K562 (cell line): Measurements from ENCODE around the gene B3GALT4. TPM values are rescaled to one million over a fixed set of nuclear protein-coding genes. Genes with fewer than 3 reads are reported as not detected.

Source experiments
- ATAC-seq: fragments of 200-7000 bp; cut with Tn5 transposase; 3 replicates; pipeline ENCODE4 v1.9.1; 2020; ENCODE audit warnings: moderate library complexity
- BruUV-seq: library from RNA; stranded (reverse); fragments of 400-500 nt; replicated peaks from 2 replicates; lab custom pipeline; 2021; lab: Mats Ljungman, UMichigan
- CTCF ChIA-PET: fragments of 300-600 bp; formaldehyde crosslinking; extraction: SDS; loops from one replicate; lab custom pipeline; 2021; ENCODE audit warnings: low intra/inter-chr PET ratio; lab: Yijun Ruan, JAX
- POLR2A ChIA-PET: fragments of 300-600, 350-650 bp; sonication (Branson Sonifier 250); formaldehyde crosslinking; extraction: SDS; loops from one replicate; lab custom pipeline; 2021; ENCODE audit warnings: antibody characterized with exemption, inconsistent platforms; lab: Yijun Ruan, JAX
- DNase-seq, 4 experiments: peaks; one replicate each; pipeline versions ENCODE4 v3.0.0 to v3.0.0-alpha.2; 2011 to 2018; ENCODE audit warnings: low spot score in 3 of 4, mixed read lengths in 3 of 4; ENCODE audit errors: extremely low read depth in 1 of 4
- FAIRE-seq: peaks from 2 replicates; lab custom pipeline; 2011; peaks lifted over from hg19 to GRCh38; lab: Jason Lieb, UNC
- H2AFZ ChIP-seq: 2 replicates; pipeline ENCODE4 v1.6.0; 2011; ENCODE audit warnings: low read depth, low read length, control low read depth, inconsistent platforms
- H3K27ac ChIP-seq: fragments of 200-600 bp; 3 replicates; pipeline ENCODE4 v1.8.0; 2011; ENCODE audit warnings: low read depth, mild to moderate bottlenecking, control low read depth, inconsistent platforms, low read length, moderate library complexity, mixed read lengths; ENCODE audit errors: extremely low read depth
- H3K27me3 ChIP-seq, 2 experiments: fragments of 300-600 bp in 1 of 2; 2 replicates in 1 of 2; 3 replicates in 1 of 2; pipeline versions ENCODE4 v1.6.0 to v1.8.0; 2011; ENCODE audit warnings: inconsistent platforms in 2 of 2, low read length in 2 of 2, mild to moderate bottlenecking in 1 of 2, mixed read lengths in 1 of 2, moderate library complexity in 1 of 2; ENCODE audit not compliant: control insufficient read depth in 2 of 2, insufficient read depth in 2 of 2
- H3K36me3 ChIP-seq: fragments of 300-600 bp; 3 replicates; pipeline ENCODE4 v1.8.0; 2011; ENCODE audit warnings: mild to moderate bottlenecking, low read length, inconsistent platforms; ENCODE audit not compliant: control insufficient read depth, insufficient read depth
- H3K4me1 ChIP-seq, 2 experiments: fragments of 200-600 bp in 1 of 2; replicated peaks in 1 of 2; 2 replicates in 1 of 2; 3 replicates in 1 of 2; pipeline versions ENCODE4 v1.5.1 to v1.8.0; 2011; ENCODE audit warnings: inconsistent platforms in 2 of 2, low read length in 2 of 2, mild to moderate bottlenecking in 1 of 2, mixed read lengths in 1 of 2, moderate library complexity in 1 of 2; ENCODE audit not compliant: control insufficient read depth in 2 of 2, insufficient read depth in 2 of 2
- H3K4me2 ChIP-seq: 2 replicates; pipeline ENCODE4 v1.6.1; 2011; ENCODE audit warnings: low read length, control low read depth, inconsistent platforms, mixed read lengths; ENCODE audit not compliant: insufficient read depth
- H3K4me3 ChIP-seq: fragments of 200-600 bp; sonication (generic), shearing (Covaris generic); 2 replicates; pipeline ENCODE4 v1.5.1; 2016; ENCODE audit warnings: control low read depth, inconsistent platforms
- H3K79me2 ChIP-seq: fragments of 200-600 bp; 3 replicates; pipeline ENCODE4 v1.8.0; 2011; ENCODE audit warnings: low read length, inconsistent platforms; ENCODE audit not compliant: control insufficient read depth, insufficient read depth
- H3K9ac ChIP-seq, 2 experiments: 2 replicates each; pipeline versions ENCODE4 v1.6.0 to v1.6.1; 2011; ENCODE audit warnings: low read depth in 2 of 2, low read length in 2 of 2, control low read depth in 1 of 2, inconsistent platforms in 1 of 2, mild to moderate bottlenecking in 1 of 2, mixed read lengths in 1 of 2; ENCODE audit not compliant: insufficient read depth in 1 of 2
- H3K9me1 ChIP-seq: one replicate; pipeline ENCODE4 v1.6.0; 2011; ENCODE audit warnings: inconsistent platforms, mild to moderate bottlenecking, low read length, moderate library complexity; ENCODE audit not compliant: control insufficient read depth, insufficient read depth
- H3K9me3 ChIP-seq: replicated peaks from 2 replicates; pipeline ENCODE4 v1.5.1; 2011; ENCODE audit warnings: low read depth, low read length, inconsistent platforms; ENCODE audit not compliant: control insufficient read depth, insufficient read depth
- H4K20me1 ChIP-seq: replicated peaks from 2 replicates; pipeline ENCODE4 v1.6.1; 2011; ENCODE audit warnings: low read length, inconsistent platforms, mixed read lengths; ENCODE audit not compliant: control insufficient read depth, insufficient read depth
- ARID4B ChIP-seq: sonication (generic); formaldehyde crosslinking; IDR thresholded peaks from 2 replicates; pipeline ENCODE4 v1.8.0; 2022; ENCODE audit warnings: mild to moderate bottlenecking, missing genetic modification reagents
- CBX2 ChIP-seq: fragments of 200-600 bp; sonication (generic); IDR thresholded peaks from one replicate; pipeline ENCODE4 v1.6.1; 2012; ENCODE audit warnings: mild to moderate bottlenecking, low read length, inconsistent platforms; ENCODE audit not compliant: insufficient read depth, poor library complexity, severe bottlenecking
- DMBX1 ChIP-seq: fragments of 250-450 bp; sonication (Bioruptor Pico); IDR thresholded peaks from 2 replicates; pipeline ENCODE4 v1.8.0; 2022; ENCODE audit warnings: inconsistent platforms, mild to moderate bottlenecking, moderate library complexity, borderline replicate concordance
- EHMT2 ChIP-seq: fragments of 450-650 bp; IDR thresholded peaks from 2 replicates; pipeline ENCODE4 v1.6.1; 2018; ENCODE audit warnings: antibody characterized with exemption
- EP300 ChIP-seq: IDR thresholded peaks from 2 replicates; pipeline ENCODE4 v1.6.1; 2012; ENCODE audit warnings: low read length, improper control_type of control experiment
- GABPB1 ChIP-seq: sonication (generic); formaldehyde crosslinking; IDR thresholded peaks from 2 replicates; pipeline ENCODE4 v1.8.0; 2022; ENCODE audit warnings: mild to moderate bottlenecking, missing genetic modification reagents
- LEF1 ChIP-seq: fragments of 450-650 bp; IDR thresholded peaks from 2 replicates; pipeline ENCODE4 v1.6.1; 2016; ENCODE audit warnings: mild to moderate bottlenecking
- MTA1 ChIP-seq: fragments of 450-650 bp; IDR thresholded peaks from 2 replicates; pipeline ENCODE4 v1.6.1; 2017; ENCODE audit warnings: borderline replicate concordance
- RBFOX2 ChIP-seq: fragments of 200-400 bp; formaldehyde crosslinking; IDR thresholded peaks from 2 replicates; pipeline ENCODE4 v1.6.1; 2017; ENCODE audit warnings: low read depth, mild to moderate bottlenecking, low read length, moderate library complexity
- TRIM28 ChIP-seq: fragments of 450-650 bp; IDR thresholded peaks from 2 replicates; pipeline ENCODE4 v1.6.1; 2017
- XRCC3 ChIP-seq: fragments of 450-650 bp; IDR thresholded peaks from 2 replicates; pipeline ENCODE4 v1.6.1; 2017; ENCODE audit warnings: mild to moderate bottlenecking, moderate library complexity
- ZC3H8 ChIP-seq: fragments of 450-650 bp; IDR thresholded peaks from 2 replicates; pipeline ENCODE4 v1.6.1; 2017
- ZNF561 ChIP-seq: fragments of 450-650 bp; formaldehyde crosslinking; conservative IDR thresholded peaks from 2 replicates; pipeline ENCODE4 v1.4.0; 2020; ENCODE audit warnings: mild to moderate bottlenecking, moderate library complexity
- ZNF699 ChIP-seq: fragments of 250-450 bp; sonication (Bioruptor Pico); IDR thresholded peaks from 2 replicates; pipeline ENCODE4 v1.8.0; 2021; ENCODE audit warnings: mild to moderate bottlenecking, moderate library complexity; ENCODE audit not compliant: insufficient replicate concordance
- ZNF778 ChIP-seq: fragments of 450-650 bp; formaldehyde crosslinking; IDR thresholded peaks from 2 replicates; pipeline ENCODE4 v1.4.0; 2020; ENCODE audit warnings: mild to moderate bottlenecking, moderate library complexity
- ZNF830 ChIP-seq: fragments of 250-450 bp; sonication (Bioruptor Pico); IDR thresholded peaks from 2 replicates; pipeline ENCODE4 v1.5.0; 2021; ENCODE audit warnings: mild to moderate bottlenecking
- WGBS: fragments of 100-300 bp; shearing (Covaris generic); methylation state at CpG from one replicate; pipeline ENCODE4 v1.1.6; 2016; ENCODE audit warnings: low coverage, mixed read lengths; ENCODE audit not compliant: insufficient coverage; ENCODE audit errors: missing lambda C conversion rate; 5-methylcytosine and 5-hydroxymethylcytosine counted together
- in situ Hi-C: fragments of 300-500 bp; cut with MboI; formaldehyde crosslinking; loops from 4 replicates; pipeline ENCODE4 v1.15.0; 2018; ENCODE audit warnings: inconsistent platforms, mixed read lengths
- intact Hi-C: fragments of 100-400 bp; cut with micrococcal nuclease; formaldehyde crosslinking; loops from 2 replicates; pipeline ENCODE4 v1.14.2; 2022
- polyA plus RNA-seq, 8 experiments: library from polyadenylated mRNA; depleted of rRNA in 4 of 8; stranded (reverse) in 5 of 8; unstranded in 3 of 8; fragments of >200 nt; fragmentation: Nextera tagmentation in 2 of 8; fragmentation: Illumina TruSeq in 1 of 8; extraction: Ambion mirVana in 2 of 8; extraction: Trizol in 1 of 8; gene quantifications; 2 replicates each; pipeline versions ENCODE4 v1.2.1 to v1.2.3, GENCODE V29; 2011 to 2014; ENCODE audit warnings: inconsistent platforms in 1 of 8, missing spikeins in 1 of 8
- total RNA-seq, 7 experiments: library from RNA; depleted of rRNA in 6 of 7; stranded (reverse); fragments of >200 nt in 6 of 7; fragmentation: Illumina TruSeq in 2 of 7; extraction: Trizol in 2 of 7; gene quantifications; 2 replicates each; pipeline versions ENCODE4 v1.2.1 to v1.2.3, GENCODE V29; 2011 to 2021; ENCODE audit warnings: low replicate concordance in 1 of 7

The B3GALT4 gene
- total and polyA plus RNA-seq, 9 of the 15 experiments (the other 6 are each of a cell fraction or from before 2014, with no cell fraction given): 0.11 to 1.3 (median 0.53) TPM; not detected in 1

GRCh38 chr6:33297956-33298772 lies 21.2 kb downstream of the B3GALT4 start:
- H3K4me2 ChIP-seq: peak overlapping the region; percentile 95
- 0 out of 2 replicates have a peak, but pooled peaks cover 3% of the 10 kb centered on the region for H4K20me1 ChIP-seq
- H3K4me3 ChIP-seq: peak overlapping the region; percentile 64
- H3K9me1 ChIP-seq: peaks cover 6% of the 10 kb centered on the region
- ChIA-PET POLR2A (interaction anchor here (0.6 to 3.8 kb wide), 14 partner anchors 8 to 1961 kb away, joined by 3 to 36 read pairs (median 4); partner anchors contain the start of genes B3GALT4, PFDN6, TAPBP and WDR46), CTCF (interaction anchor here (0.5 to 2.4 kb wide), 2 partner anchors 18 to 76 kb away, joined by 7 to 20 read pairs; no protein-coding TSS in a partner anchor)
- intact Hi-C loops (loop anchor here (5.0 kb wide), 3 partner anchors 94 to 129 kb away; partner anchors contain the start of genes KIFC1 and PHF1), in situ Hi-C loops (no loop called here)
- TSS peak; percentile 5 for BruUV-seq
- peaks cover 54% of the 10 kb centered on the region for H3K36me3 ChIP-seq
- no peaks in the 10 kb centered on the region for H3K9me3 ChIP-seq
- FAIRE-seq: peak; percentile 77
- peaks cover 50% of the 10 kb centered on the region for H3K79me2 ChIP-seq
- H3K27me3 ChIP-seq: no peaks in the 10 kb centered on the region
- peak overlapping the region; percentile 94 for H3K27ac ChIP-seq
- peak; percentile 55 for ATAC-seq
- WGBS: under 1% methylated on average over 28 of the region's 42 CpGs
- peak overlapping the region; percentile 67 for H2AFZ ChIP-seq
- DNase-seq: peak; percentile 86 to 92 (median 89)
- peak overlapping the region; percentile 94 to 98 for H3K9ac ChIP-seq
- peaks cover 11 to 41% of the 10 kb centered on the region in 2 experiments for H3K4me1 ChIP-seq
- peak; percentile 86; the same call in 1 of the 2 replicates for TF ChIP-seq ZNF830
- TF ChIP-seq CBX2: no peak
- 0 out of 2 replicates have a peak, but pooled peaks have one; percentile 60 for TF ChIP-seq MTA1
- TF ChIP-seq GABPB1 (CRISPR knock-in tag): peak; percentile 31; the same call in 1 of the 2 replicates
- TF ChIP-seq RBFOX2: peak; percentile 21; the same call in 1 of the 2 replicates
- peak; percentile 59; the same call in 1 of the 2 replicates for TF ChIP-seq ARID4B (CRISPR knock-in tag)
- TF ChIP-seq EP300: no peak
- no peak for TF ChIP-seq XRCC3
- no peak for TF ChIP-seq ZNF778 (CRISPR knock-in tag)
- peak; percentile 30; the same call in 1 of the 2 replicates for TF ChIP-seq ZC3H8
- no peak for TF ChIP-seq EHMT2
- peak; percentile 57; the same call in 1 of the 2 replicates for TF ChIP-seq LEF1
- no peak for TF ChIP-seq ZNF699 (CRISPR knock-in tag)
- TF ChIP-seq TRIM28: peak; percentile 78; the same call in 1 of the 2 replicates
- no peak for TF ChIP-seq ZNF561
- TF ChIP-seq DMBX1 (CRISPR knock-in tag): peak; percentile 18; the same call in 1 of the 2 replicates
